A673 (cell line): ENCODE data around the gene IL17F.

ENCODE experiments used
- EZH2 ChIP-seq: fragments of 200-600 bp; sonication (generic); IDR thresholded peaks from 2 replicates; pipeline ENCODE4 v1.6.1; 2017; ENCODE audit warnings: borderline replicate concordance, low read depth, mild to moderate bottlenecking, mixed read lengths, antibody characterized with exemption, low read length; ENCODE audit not compliant: poor library complexity, severe bottlenecking
- TF ChIP-seq, protein P1 (sequence below): fragments of 300-800, 200-600 bp; sonication (generic); conservative IDR thresholded peaks from 2 replicates; pipeline ENCODE4 v1.5.1; 2017; ENCODE audit warnings: low read depth, mild to moderate bottlenecking, antibody characterized with exemption, low read length, moderate library complexity, mixed read lengths

DNA sequence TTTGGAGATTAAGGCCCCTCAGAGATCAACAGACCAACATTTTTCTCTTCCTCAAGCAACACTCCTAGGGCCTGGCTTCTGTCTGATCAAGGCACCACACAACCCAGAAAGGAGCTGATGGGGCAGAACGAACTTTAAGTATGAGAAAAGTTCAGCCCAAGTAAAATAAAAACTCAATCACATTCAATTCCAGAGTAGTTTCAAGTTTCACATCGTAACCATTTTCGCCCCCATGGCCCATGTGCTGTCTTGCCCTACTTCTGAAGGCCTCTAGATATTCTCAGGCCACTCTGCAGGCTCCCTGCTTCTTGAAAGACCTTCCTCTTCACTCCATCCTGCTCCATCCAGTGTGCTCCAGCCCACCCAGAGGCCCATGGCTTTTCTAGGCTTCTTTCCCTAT, 53.9 kb downstream of the IL17F start:
- no peak for TF ChIP-seq EZH2
- TF ChIP-seq, protein P1, sequence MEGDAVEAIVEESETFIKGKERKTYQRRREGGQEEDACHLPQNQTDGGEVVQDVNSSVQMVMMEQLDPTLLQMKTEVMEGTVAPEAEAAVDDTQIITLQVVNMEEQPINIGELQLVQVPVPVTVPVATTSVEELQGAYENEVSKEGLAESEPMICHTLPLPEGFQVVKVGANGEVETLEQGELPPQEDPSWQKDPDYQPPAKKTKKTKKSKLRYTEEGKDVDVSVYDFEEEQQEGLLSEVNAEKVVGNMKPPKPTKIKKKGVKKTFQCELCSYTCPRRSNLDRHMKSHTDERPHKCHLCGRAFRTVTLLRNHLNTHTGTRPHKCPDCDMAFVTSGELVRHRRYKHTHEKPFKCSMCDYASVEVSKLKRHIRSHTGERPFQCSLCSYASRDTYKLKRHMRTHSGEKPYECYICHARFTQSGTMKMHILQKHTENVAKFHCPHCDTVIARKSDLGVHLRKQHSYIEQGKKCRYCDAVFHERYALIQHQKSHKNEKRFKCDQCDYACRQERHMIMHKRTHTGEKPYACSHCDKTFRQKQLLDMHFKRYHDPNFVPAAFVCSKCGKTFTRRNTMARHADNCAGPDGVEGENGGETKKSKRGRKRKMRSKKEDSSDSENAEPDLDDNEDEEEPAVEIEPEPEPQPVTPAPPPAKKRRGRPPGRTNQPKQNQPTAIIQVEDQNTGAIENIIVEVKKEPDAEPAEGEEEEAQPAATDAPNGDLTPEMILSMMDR: no peak
